ENCODE measurements around the gene DUSP8. TPM values are rescaled to one million over a fixed set of nuclear protein-coding genes. Genes with fewer than 3 reads are reported as not detected.
A peak's percentile ranks its signal among the peaks of the same experiment; 100 is the strongest.

Gene DUSP8
- total and polyA plus RNA-seq, 11 donors: 9.8 to 29.9 (median 16.5) TPM

DNA sequence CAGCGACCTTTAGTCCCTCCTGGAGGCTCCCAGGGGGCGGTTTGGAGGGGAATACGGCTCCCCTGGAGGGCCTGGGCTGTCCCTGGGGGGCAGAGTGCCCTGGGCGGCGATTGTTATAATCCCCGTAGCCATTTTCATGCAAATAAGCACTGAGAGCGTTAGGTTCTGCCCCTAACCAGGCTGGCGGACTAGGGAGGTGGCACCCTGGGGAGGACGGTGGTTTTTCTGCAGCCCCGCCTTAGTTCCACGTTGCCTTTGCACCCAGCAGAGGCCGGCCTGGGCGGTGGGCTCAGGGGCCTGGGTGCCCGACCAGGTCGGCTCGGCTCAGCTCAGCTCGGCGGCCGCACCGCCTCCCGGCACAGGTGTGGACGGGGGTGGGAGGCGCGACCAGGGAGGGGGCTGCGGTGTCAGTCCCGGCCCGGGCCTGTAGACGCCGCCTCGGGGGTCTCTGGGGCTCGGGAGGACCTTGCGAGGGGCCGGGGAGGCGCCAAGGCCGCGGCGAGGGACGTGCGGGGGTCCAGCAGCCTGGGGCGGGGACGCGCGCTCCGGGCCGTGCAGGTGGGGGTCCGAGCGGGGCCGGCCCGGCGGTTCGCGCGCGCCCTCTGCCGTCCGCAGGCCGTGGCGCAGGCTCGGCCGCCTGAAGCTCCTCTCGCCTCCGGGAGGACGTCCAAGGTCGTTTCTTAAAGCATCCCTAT is 2.3 kb upstream of the DUSP8 start:
- Histone ChIP-seq H3K27ac (peak overlapping the region in 11 of 12 donors; percentile 39 to 91 (median 75)), H3K36me3 (no peaks in the 10 kb centered on the region), H3K9me3 (peaks cover 0 to 14% (median 0%) of the 10 kb centered on the region in 12 donors), H3K27me3 (peaks cover 0 to 25% (median 0%) of the 10 kb centered on the region in 9 donors), H3K4me1 (peaks cover 2 to 46% (median 29%) of the 10 kb centered on the region in 12 donors), H3K4me3 (peak overlapping the region in 11 of 12 donors; percentile 18 to 81 (median 56))
- WGBS, 4 donors: 0 to 2% (median 2%) methylated on average over 27 to 64 of the region's 64 CpGs
- TF ChIP-seq CTCF (IDR thresholded peaks at IDR 0.05): peak; percentile 61 to 97 (median 90)
- TF ChIP-seq POLR2A (IDR thresholded peaks at IDR 0.05): no peak
- DNase-seq (peak; percentile 60 to 74 (median 63)), ATAC-seq (peak in 3 of 4 donors; percentile 12 to 61 (median 55))
- intact Hi-C loops (cut with DNase I): loop anchor here in 9 of 10 donors (1.0 to 10.0 kb wide), 9 partner anchors 27 to 372 kb away; partner anchors contain the start of gene TOLLIP (in 1 of the 9)

DNA sequence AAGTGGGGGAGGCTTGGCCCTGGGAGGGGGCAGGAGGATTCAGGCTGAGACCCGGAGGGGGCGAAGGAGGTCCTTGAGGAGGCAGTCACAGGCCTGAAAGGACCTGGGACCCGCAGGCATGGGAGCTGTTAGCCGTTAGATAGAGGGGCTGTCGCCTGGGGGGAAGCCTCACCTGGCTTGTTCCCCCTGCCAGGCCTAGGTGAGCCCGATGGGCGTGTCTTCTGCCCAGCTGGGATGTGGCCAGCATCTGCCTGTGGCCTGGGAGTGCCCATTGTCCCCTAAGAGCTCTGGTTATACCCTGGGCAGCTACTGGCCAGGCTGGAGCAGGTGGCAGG is 1.8 kb upstream of the DUSP8 start:
- WGBS, 4 donors: 20 to 35% (median 25%) methylated on average over 6 to 7 of the region's 7 CpGs
- H3K4me3 ChIP-seq: peak overlapping the region in 9 of 12 donors; percentile 36 to 81 (median 69)
- H3K4me1 ChIP-seq: peaks cover 2 to 51% (median 31%) of the 10 kb centered on the region in 12 donors
- TF ChIP-seq POLR2A (IDR thresholded peaks at IDR 0.05) (no peak), CTCF (IDR thresholded peaks at IDR 0.05) (no peak)
- ATAC-seq: peak in 3 of 4 donors; percentile 7 to 26 (median 12)
- intact Hi-C loops (cut with DNase I): loop anchor here (1.0 to 10.0 kb wide), 10 partner anchors 15 to 371 kb away; partner anchors contain the start of gene TOLLIP (in 1 of the 10)
- DNase-seq: peak in 2 of 5 donors; percentile 15 to 58
- peaks cover 0 to 10% (median 0%) of the 10 kb centered on the region in 12 donors for H3K9me3 ChIP-seq
- H3K27ac ChIP-seq: peak overlapping the region in 11 of 12 donors; percentile 24 to 91 (median 75)
- peaks cover 0 to 25% (median 0%) of the 10 kb centered on the region in 9 donors for H3K27me3 ChIP-seq
- H3K36me3 ChIP-seq: no peaks in the 10 kb centered on the region

DNA sequence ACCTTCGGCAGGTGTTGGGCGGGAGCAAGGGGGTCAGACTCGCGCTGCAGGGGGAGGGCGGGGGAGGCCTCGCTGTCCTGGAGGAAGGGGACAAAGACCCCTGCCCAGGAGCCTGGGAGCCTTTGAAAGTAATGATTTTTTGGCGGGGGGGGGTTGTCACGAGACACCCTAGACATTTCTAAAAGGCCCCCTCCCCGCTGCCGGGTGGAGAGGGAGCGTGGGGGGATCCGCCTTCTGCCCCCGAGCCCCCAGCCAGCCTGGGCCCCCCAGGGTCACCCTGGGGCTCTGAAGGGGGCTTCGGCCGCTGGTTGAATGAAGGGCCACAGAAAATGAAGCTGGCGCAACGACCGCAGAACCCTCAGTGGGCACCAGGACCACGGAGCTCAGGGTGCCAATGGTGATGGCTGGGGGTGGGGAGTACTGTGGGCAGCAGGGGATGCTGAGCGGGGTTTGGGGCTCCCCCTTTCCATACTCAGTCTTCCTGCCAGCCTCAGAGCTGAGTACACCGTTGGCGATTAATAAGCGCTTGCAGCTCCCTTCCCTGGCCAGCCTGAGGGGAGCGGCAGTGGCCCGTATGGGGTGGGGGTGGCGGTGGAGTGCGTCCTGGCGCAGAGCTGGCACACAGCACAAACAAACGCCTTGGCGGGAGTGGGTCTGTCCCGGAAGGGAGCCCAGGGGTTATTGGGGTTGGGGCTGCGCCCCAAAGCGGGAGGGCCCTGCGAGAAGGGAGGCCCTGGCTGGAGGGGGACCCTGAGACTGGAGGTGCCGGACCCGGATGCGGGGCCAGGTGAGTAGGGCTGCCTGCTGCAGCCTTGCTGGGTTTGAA is 1.2 kb upstream of the DUSP8 start:
- H3K27me3 ChIP-seq: peaks cover 0 to 25% (median 0%) of the 10 kb centered on the region in 9 donors
- TF ChIP-seq POLR2A (IDR thresholded peaks at IDR 0.05): no peak
- TF ChIP-seq CTCF (IDR thresholded peaks at IDR 0.05): no peak
- H3K36me3 ChIP-seq: no peaks in the 10 kb centered on the region
- peaks cover 2 to 57% (median 31%) of the 10 kb centered on the region in 12 donors for H3K4me1 ChIP-seq
- peak in 2 of 4 donors; percentile 0 to 12 for ATAC-seq
- peak overlapping the region in 11 of 12 donors; percentile 24 to 91 (median 82) for H3K27ac ChIP-seq
- H3K9me3 ChIP-seq: peaks cover 0 to 5% (median 0%) of the 10 kb centered on the region in 12 donors
- peak in 2 of 5 donors; percentile 23 to 42 for DNase-seq
- WGBS, 4 donors: 16 to 26% (median 23%) methylated on average over 20 to 37 of the region's 37 CpGs
- intact Hi-C loops (cut with DNase I): loop anchor here in 7 of 10 donors (2.0 to 10.0 kb wide), 7 partner anchors 14 to 370 kb away; partner anchors contain the start of gene TOLLIP (in 1 of the 7)
- H3K4me3 ChIP-seq: peak overlapping the region; percentile 51 to 85 (median 74)
